ENCODE results near the gene QSER1. TPM values are rescaled to one million over a fixed set of nuclear protein-coding genes. Genes with fewer than 3 reads are reported as not detected.
A peak's percentile ranks its signal among the peaks of the same experiment; 100 is the strongest.

Gene QSER1
- polyA plus RNA-seq, 1 experiment = 16.4 TPM

DNA sequence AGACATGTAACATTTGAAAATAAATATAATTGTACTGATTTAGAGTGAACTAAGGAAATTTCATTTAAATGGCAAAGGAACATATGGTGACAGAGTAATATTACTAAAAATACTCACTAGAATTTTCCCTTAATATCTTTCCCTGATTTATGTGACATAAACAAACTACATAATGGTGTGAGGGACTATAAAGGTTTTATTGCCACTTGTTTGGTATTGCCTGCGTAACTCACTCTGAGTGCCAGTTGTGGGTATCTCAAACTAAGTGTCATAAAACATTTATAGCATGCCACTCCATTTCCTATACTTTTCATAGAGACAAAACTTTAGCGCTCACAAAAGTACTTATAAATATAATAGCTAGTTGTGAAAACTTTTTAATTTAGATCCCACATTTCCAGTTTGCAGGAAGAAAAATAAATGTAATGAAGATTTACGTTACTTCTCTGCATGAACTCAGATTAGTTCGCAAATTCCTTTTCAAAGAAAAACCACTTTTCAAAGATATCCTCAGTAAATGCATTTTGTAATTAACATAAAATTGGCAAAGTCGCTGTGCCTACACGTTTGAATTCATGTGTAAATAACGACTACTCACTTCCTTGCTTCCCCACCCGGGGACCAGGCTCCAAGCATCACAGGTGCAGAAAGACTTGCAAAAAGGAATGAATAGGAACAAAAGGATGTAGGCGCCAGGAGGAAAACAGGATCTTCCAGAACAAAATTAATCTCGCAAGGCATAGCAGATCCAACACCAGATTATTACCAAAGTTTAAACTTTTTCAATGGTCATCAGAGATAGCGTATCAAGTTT lies 1.6 kb upstream of the QSER1 start:
- peaks cover 5% of the 10 kb centered on the region; the same call in 1 of the 2 replicates for H3K9me3 ChIP-seq (ENCODE audit: control insufficient read depth, insufficient read depth, low read length)
- H3K27me3 ChIP-seq (ENCODE audit: control insufficient read depth, insufficient read depth, low read length) = no peaks in the 10 kb centered on the region
- DNase-seq (ENCODE audit: low read depth, low spot score) = no peak
- H3K4me3 ChIP-seq (ENCODE audit: low read depth, low read length) = no peak overlapping the region
- no peak for TF ChIP-seq CTCF (IDR thresholded peaks at IDR 0.05; ENCODE audit: low read depth, low read length)
- CTCF ChIA-PET = no interaction called here
- no peak overlapping the region for H3K27ac ChIP-seq (ENCODE audit: low read depth, low read length)
- POLR2A ChIA-PET = no interaction called here

GRCh38 chr11:32891657-32892354 lies 805 bp upstream of the QSER1 start:
- no peak for TF ChIP-seq CTCF (IDR thresholded peaks at IDR 0.05; ENCODE audit: low read depth, low read length)
- no peak for DNase-seq (ENCODE audit: low read depth, low spot score)
- POLR2A ChIA-PET = interaction anchor here (1.0 kb wide), 1 partner anchor 13 kb away, joined by 3 read pairs; no protein-coding TSS in a partner anchor
- CTCF ChIA-PET = interaction anchor here (1.3 to 1.9 kb wide), 2 partner anchors 64 to 83 kb away, joined by 3 to 9 read pairs; no protein-coding TSS in a partner anchor
- H3K4me3 ChIP-seq (ENCODE audit: low read depth, low read length) = peak overlapping the region; percentile 78
- H3K9me3 ChIP-seq (ENCODE audit: control insufficient read depth, insufficient read depth, low read length) = peaks cover 5% of the 10 kb centered on the region; the same call in 1 of the 2 replicates
- no peak overlapping the region for H3K27ac ChIP-seq (ENCODE audit: low read depth, low read length)
- H3K27me3 ChIP-seq (ENCODE audit: control insufficient read depth, insufficient read depth, low read length) = no peaks in the 10 kb centered on the region

DNA sequence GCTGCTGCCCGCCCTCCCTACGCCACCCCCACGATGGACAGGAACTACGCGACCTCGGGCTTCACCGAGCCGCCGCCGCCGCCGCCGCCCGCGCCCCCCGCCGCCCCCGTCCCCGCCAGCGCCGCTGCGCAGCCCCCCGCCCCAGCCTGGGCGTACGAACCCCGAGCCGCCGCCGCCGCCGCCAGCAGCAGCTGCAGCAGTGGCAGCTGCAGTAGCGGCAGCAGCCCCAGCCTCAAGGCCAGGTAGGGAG lies 407 bp downstream of the QSER1 start:
- no peak for DNase-seq (ENCODE audit: low read depth, low spot score)
- TF ChIP-seq CTCF (IDR thresholded peaks at IDR 0.05; ENCODE audit: low read depth, low read length) = no peak
- Histone ChIP-seq H3K27me3 (ENCODE audit: control insufficient read depth, insufficient read depth, low read length) (no peaks in the 10 kb centered on the region), H3K27ac (ENCODE audit: low read depth, low read length) (no peak overlapping the region), H3K4me3 (ENCODE audit: low read depth, low read length) (peak overlapping the region; percentile 78), H3K9me3 (ENCODE audit: control insufficient read depth, insufficient read depth, low read length) (peaks cover 3% of the 10 kb centered on the region; the same call in 1 of the 2 replicates)
- ChIA-PET CTCF (interaction anchor here (0.6 to 1.9 kb wide), 5 partner anchors 12 to 85 kb away, joined by 3 to 9 read pairs (median 3); no protein-coding TSS in a partner anchor), POLR2A (interaction anchor here (0.9 kb wide), 1 partner anchor 62 kb away, joined by 3 read pairs; no protein-coding TSS in a partner anchor)

DNA sequence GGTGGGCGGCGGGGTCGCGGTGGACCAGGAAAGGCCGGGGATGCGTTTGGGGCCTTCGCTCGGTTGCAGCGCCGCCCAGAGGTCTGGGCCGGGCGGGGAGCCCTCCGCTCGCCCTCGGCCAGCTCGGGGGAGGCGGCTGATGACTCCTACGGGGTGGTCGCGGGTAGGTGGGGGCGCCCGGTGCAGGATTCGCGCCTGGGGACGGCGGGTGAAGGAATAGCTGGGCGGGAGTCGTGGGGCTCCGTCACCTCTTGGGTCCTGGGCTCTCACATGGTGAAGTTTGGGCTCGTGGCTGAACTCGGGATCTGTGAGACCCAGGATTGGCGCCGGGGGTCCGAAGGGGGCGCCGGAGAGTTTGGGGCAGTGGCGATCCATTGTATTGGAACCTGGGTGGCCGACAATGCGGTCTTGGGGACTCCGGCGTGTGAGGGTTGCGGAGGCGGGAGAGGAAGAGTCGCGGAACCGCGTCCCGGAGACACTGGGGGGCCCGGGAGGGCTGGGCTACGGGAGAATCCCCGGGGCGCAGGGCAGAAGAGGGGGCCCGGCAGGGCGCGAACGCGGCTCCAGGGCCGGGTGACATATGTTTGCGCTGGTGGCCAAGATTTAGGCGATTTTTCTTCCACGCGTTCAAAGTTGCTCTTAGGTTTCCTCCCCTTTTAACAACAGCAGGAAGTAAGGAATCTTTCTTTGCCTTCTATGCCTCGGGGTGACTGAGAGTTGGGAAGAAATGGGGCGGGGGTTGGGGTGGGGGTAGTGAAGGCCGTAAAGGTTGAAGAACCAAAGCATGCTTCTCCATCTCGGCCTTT lies 935 bp downstream of the QSER1 start:
- Histone ChIP-seq H3K9me3 (ENCODE audit: control insufficient read depth, insufficient read depth, low read length) (no peaks in the 10 kb centered on the region; the same call in 1 of the 2 replicates), H3K27me3 (ENCODE audit: control insufficient read depth, insufficient read depth, low read length) (no peaks in the 10 kb centered on the region), H3K4me3 (ENCODE audit: low read depth, low read length) (peak overlapping the region; percentile 78), H3K27ac (ENCODE audit: low read depth, low read length) (peak overlapping the region; percentile 79)
- POLR2A ChIA-PET = interaction anchor here (0.9 kb wide), 1 partner anchor 63 kb away, joined by 3 read pairs; no protein-coding TSS in a partner anchor
- no peak for DNase-seq (ENCODE audit: low read depth, low spot score)
- TF ChIP-seq CTCF (IDR thresholded peaks at IDR 0.05; ENCODE audit: low read depth, low read length) = peak; percentile 52
- CTCF ChIA-PET = interaction anchor here (0.6 to 1.9 kb wide), 8 partner anchors 11 to 172 kb away, joined by 3 to 9 read pairs (median 5); no protein-coding TSS in a partner anchor
